Nephron (organoid): ENCODE data around the gene OARD1.

Experiments
- H3K27ac Mint-ChIP-seq, 3 experiments: 2 replicates each; pipeline ENCODE4 v1.8.0; 2020; ENCODE audit warnings: mixed read lengths in 3 of 3, mild to moderate bottlenecking in 2 of 3, moderate library complexity in 1 of 3
- H3K27me3 Mint-ChIP-seq: 2 replicates; pipeline ENCODE4 v1.8.0; 2021; ENCODE audit warnings: low read depth, mild to moderate bottlenecking, moderate library complexity, mixed read lengths
- H3K36me3 Mint-ChIP-seq: 2 replicates; pipeline ENCODE4 v1.8.0; 2020; ENCODE audit warnings: low read depth, mixed read lengths
- H3K4me1 Mint-ChIP-seq: 2 replicates; pipeline ENCODE4 v1.8.0; 2020; ENCODE audit warnings: mixed read lengths
- H3K4me3 Mint-ChIP-seq, 3 experiments: 2 replicates each; pipeline ENCODE4 v1.8.0; 2020; ENCODE audit warnings: mild to moderate bottlenecking in 3 of 3, mixed read lengths in 3 of 3, moderate library complexity in 2 of 3
- H3K9me3 Mint-ChIP-seq: 2 replicates; pipeline ENCODE4 v1.8.0; 2020; ENCODE audit warnings: mixed read lengths
- TF ChIP-seq, protein P1 (sequence below), 3 experiments: fragments of 200-600 bp; sonication (generic); IDR thresholded peaks; one replicate each; pipeline ENCODE4 v1.5.0; 2021; ENCODE audit warnings: antibody characterized with exemption in 3 of 3; ENCODE audit not compliant: unreplicated experiment in 3 of 3

OARD1 gene

DNA sequence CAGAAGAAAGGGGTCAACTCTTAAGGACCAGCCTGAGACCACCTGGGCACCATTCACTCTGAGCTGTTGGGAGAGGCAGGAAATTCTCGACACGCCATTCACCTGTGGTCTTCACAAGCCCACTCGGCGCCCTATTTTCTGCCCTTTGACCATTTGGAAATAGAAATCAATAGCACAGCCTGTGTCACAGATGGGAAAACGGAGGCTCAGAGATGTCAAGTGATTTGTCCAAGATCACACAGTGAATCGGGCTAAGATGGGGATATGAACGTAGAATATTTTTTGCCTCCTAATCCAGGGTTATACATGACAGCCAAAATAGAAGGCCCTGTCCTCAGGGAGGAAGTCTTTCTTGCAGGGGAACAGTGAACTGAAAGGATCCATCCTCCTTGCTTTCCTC is 22.2 kb downstream of the OARD1 start:
- TF ChIP-seq, protein P1, sequence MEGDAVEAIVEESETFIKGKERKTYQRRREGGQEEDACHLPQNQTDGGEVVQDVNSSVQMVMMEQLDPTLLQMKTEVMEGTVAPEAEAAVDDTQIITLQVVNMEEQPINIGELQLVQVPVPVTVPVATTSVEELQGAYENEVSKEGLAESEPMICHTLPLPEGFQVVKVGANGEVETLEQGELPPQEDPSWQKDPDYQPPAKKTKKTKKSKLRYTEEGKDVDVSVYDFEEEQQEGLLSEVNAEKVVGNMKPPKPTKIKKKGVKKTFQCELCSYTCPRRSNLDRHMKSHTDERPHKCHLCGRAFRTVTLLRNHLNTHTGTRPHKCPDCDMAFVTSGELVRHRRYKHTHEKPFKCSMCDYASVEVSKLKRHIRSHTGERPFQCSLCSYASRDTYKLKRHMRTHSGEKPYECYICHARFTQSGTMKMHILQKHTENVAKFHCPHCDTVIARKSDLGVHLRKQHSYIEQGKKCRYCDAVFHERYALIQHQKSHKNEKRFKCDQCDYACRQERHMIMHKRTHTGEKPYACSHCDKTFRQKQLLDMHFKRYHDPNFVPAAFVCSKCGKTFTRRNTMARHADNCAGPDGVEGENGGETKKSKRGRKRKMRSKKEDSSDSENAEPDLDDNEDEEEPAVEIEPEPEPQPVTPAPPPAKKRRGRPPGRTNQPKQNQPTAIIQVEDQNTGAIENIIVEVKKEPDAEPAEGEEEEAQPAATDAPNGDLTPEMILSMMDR (IDR thresholded peaks at IDR 0.05; ENCODE audit: unreplicated experiment in 3 of 3), result no peak
- no peaks in the 10 kb centered on the region for H3K9me3 Mint-ChIP-seq
- peaks cover 82% of the 10 kb centered on the region for H3K4me1 Mint-ChIP-seq
- peak overlapping the region in 2 of 3 experiments; percentile 19 to 32 for H3K4me3 Mint-ChIP-seq
- H3K36me3 Mint-ChIP-seq, result no peaks in the 10 kb centered on the region
- H3K27me3 Mint-ChIP-seq, result peaks cover 13% of the 10 kb centered on the region
- peak overlapping the region; percentile 73 to 80 (median 74) for H3K27ac Mint-ChIP-seq

DNA sequence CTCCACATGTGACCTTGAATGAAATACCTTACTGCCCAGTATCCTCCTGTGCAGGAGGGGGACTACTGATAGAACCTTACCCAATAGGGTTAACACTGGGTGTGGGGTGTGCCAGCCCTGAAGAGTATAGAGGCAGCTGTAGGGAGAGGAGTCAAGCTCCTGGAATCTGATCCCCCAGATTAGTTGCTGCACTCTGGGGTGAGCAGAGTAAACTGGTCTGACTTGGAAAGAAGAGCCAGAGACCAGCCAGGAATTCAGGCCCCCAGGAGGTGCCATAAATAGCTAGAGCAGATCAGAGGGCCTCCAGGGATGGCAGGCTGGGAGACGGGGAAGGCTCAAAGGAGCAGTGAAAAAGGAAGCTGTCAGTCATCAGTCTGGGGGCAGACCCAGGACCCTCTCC is 22.6 kb downstream of the OARD1 start:
- Mint-ChIP-seq H3K4me3 (peak overlapping the region in 1 of 3 experiments; percentile 32), H3K27me3 (peaks cover 13% of the 10 kb centered on the region), H3K4me1 (peaks cover 78% of the 10 kb centered on the region), H3K36me3 (no peaks in the 10 kb centered on the region), H3K9me3 (no peaks in the 10 kb centered on the region), H3K27ac (peak overlapping the region; percentile 73 to 80 (median 74))
- TF ChIP-seq, protein P1 (IDR thresholded peaks at IDR 0.05; ENCODE audit: unreplicated experiment in 3 of 3), result no peak

DNA sequence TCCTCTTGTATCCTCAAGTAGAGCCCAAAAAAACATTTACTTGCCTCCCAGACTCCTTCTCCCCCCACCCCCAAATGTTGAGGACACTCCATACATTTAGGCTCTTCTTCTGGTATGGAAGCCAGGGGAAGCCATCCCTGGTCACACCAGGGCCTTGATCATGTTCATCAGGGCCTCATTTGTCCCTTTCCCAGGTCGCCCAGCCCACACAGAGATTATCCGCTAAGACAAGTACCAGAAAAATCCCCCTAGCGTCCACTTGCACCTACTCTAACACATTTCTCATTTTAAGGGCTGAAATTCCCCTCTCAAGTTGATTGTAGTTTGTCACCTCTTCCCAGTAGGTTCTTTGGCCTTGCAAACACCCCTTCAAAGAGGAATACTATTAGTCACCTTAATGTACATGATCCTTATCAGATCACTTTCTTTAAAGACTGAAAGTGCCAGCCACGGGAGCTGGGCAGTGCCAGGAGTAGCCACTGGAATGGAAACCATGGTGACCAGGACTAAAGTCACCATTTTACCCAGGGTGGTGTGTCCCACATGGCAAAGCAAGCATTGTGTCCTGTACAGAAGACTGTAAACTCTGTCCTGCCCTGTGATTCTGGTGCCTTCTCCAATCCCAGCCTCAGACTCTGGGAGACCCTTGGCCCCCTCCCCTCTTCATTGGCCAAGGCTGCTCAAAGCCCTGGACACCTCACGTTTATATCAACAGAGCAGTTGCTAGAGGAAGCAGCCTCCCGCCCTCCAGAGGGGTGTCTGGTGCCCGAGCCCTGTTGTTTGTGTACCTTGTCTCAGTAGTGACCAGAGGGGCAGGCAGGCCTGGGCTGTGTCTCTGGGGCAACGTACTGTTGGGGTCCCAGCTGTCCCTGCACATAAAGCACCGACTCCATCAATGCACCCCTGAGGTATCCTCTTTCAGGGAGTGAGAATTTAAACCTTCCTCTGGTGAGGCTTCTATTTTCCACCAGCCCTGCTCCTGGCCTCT is 24.1 kb downstream of the OARD1 start:
- peaks cover 10% of the 10 kb centered on the region for H3K27me3 Mint-ChIP-seq
- TF ChIP-seq, protein P1 (IDR thresholded peaks at IDR 0.05; ENCODE audit: unreplicated experiment in 3 of 3), result no peak
- H3K27ac Mint-ChIP-seq, result peak overlapping the region; percentile 57 to 73 (median 71)
- no peaks in the 10 kb centered on the region for H3K9me3 Mint-ChIP-seq
- no peak overlapping the region for H3K4me3 Mint-ChIP-seq
- H3K36me3 Mint-ChIP-seq, result no peaks in the 10 kb centered on the region
- peaks cover 70% of the 10 kb centered on the region for H3K4me1 Mint-ChIP-seq

DNA sequence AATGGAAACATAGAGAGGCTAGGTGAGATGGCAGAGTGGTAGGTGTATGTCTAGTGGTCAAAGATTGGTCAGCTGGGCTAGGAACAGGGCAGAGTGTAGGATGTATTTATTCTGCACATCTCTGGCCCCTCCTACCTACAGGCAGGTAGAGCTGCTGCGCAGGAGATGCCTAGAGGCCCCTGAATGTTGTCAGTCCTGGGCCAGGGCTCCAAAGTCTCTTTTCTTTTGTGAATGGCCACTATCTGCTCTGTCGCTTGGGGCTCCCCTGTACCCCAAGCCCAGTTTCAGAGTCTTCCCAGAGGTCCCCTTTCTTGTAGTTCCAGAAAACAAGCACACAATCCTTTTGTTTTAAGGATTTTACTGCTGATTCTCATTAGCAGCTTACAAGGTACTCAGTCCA is 24.9 kb downstream of the OARD1 start:
- Mint-ChIP-seq H3K4me1 (peaks cover 63% of the 10 kb centered on the region), H3K27ac (no peak overlapping the region), H3K4me3 (no peak overlapping the region), H3K9me3 (no peaks in the 10 kb centered on the region), H3K27me3 (peaks cover 6% of the 10 kb centered on the region), H3K36me3 (no peaks in the 10 kb centered on the region)
- TF ChIP-seq, protein P1 (IDR thresholded peaks at IDR 0.05; ENCODE audit: unreplicated experiment in 3 of 3), result no peak

DNA sequence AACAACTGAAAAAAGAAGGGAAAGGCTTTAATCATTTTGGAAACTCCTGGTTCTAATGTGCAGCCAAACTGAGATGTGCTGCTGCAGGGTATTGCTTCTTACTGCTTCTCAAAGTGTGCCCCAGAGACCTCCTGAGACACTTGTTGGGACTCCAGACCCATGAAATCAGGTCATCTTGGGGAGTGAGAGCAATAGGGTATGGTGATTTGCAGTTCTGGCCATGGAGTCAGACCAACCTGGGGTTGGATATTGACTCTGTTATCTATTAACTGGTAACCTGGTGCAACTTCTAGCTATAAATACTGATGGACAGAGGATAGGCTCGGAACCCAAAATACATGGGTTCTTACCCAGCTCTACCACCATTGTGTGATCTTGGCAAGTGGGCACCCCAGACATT is 26.1 kb downstream of the OARD1 start:
- H3K4me3 Mint-ChIP-seq, result no peak overlapping the region
- H3K4me1 Mint-ChIP-seq, result peaks cover 52% of the 10 kb centered on the region
- H3K36me3 Mint-ChIP-seq, result no peaks in the 10 kb centered on the region
- H3K27ac Mint-ChIP-seq, result peak overlapping the region in 1 of 3 experiments; percentile 26
- TF ChIP-seq, protein P1 (IDR thresholded peaks at IDR 0.05; ENCODE audit: unreplicated experiment in 3 of 3), result no peak
- peaks cover 6% of the 10 kb centered on the region for H3K27me3 Mint-ChIP-seq
- no peaks in the 10 kb centered on the region for H3K9me3 Mint-ChIP-seq
